GM12873 (cell line): ENCODE results near the gene CXCL8.

Source experiments
- CTCF ChIP-seq: IDR thresholded peaks from 2 replicates; pipeline ENCODE4 v1.5.1; 2012; ENCODE audit warnings: low read depth, mild to moderate bottlenecking, moderate library complexity, low read length, control low read depth; ENCODE audit not compliant: insufficient read depth; ENCODE audit errors: missing control alignments

CXCL8 gene

GRCh38 chr4:73702796-73703287 is 37.5 kb upstream of the CXCL8 start:
- no peak for TF ChIP-seq CTCF

GRCh38 chr4:73703320-73703719 is 37.0 kb upstream of the CXCL8 start:
- TF ChIP-seq CTCF, result no peak

GRCh38 chr4:73704314-73705055 is 35.9 kb upstream of the CXCL8 start:
- no peak for TF ChIP-seq CTCF

GRCh38 chr4:73705056-73705432 is 35.3 kb upstream of the CXCL8 start:
- no peak for TF ChIP-seq CTCF

GRCh38 chr4:73705721-73706120 is 34.6 kb upstream of the CXCL8 start:
- no peak for TF ChIP-seq CTCF

- no peak for TF ChIP-seq CTCF
Measured at GRCh38 chr4:73706811-73707210, 33.6 kb upstream of the CXCL8 start.

GRCh38 chr4:73707269-73707875 is 33.0 kb upstream of the CXCL8 start:
- TF ChIP-seq CTCF, result no peak
